Mesendoderm (in vitro differentiated cells): ENCODE data around the gene TSEN54.

Experiments used
- DNase-seq: peaks from one replicate; pipeline ENCODE4 v3.0.0; 2013
- H2AK5ac ChIP-seq: 2 replicates; pipeline ENCODE4 v1.6.1; 2013; ENCODE audit warnings: low read length, inconsistent platforms
- H2BK120ac ChIP-seq: 2 replicates; pipeline ENCODE4 v1.6.1; 2013; ENCODE audit warnings: low read depth, mild to moderate bottlenecking, low read length, moderate library complexity, mixed read lengths
- H2BK15ac ChIP-seq: replicated peaks from 2 replicates; pipeline ENCODE4 v1.6.1; 2013; ENCODE audit warnings: low read depth, mild to moderate bottlenecking, moderate library complexity
- H2BK5ac ChIP-seq: 2 replicates; pipeline ENCODE4 v1.6.1; 2013; ENCODE audit warnings: low read length, inconsistent platforms
- H3K18ac ChIP-seq: 2 replicates; pipeline ENCODE4 v1.6.1; 2013; ENCODE audit warnings: mild to moderate bottlenecking, low read length, mixed read lengths
- H3K23ac ChIP-seq: one replicate; pipeline ENCODE4 v1.6.1; 2013; ENCODE audit warnings: low read length
- H3K27ac ChIP-seq: 2 replicates; pipeline ENCODE4 v1.5.1; 2013; ENCODE audit warnings: low read depth, mild to moderate bottlenecking, inconsistent platforms, low read length, moderate library complexity
- H3K27me3 ChIP-seq: 2 replicates; pipeline ENCODE4 v1.6.1; 2013; ENCODE audit warnings: low read length, control low read depth, mild to moderate bottlenecking, inconsistent platforms; ENCODE audit not compliant: insufficient read depth, poor library complexity
- H3K36me3 ChIP-seq: 2 replicates; pipeline ENCODE4 v1.6.1; 2013; ENCODE audit warnings: low read length, inconsistent platforms; ENCODE audit not compliant: control insufficient read depth, insufficient read depth
- H3K4ac ChIP-seq: one replicate; pipeline ENCODE4 v1.6.1; 2013; ENCODE audit warnings: low read depth, mild to moderate bottlenecking, low read length, moderate library complexity
- H3K4me1 ChIP-seq: 2 replicates; pipeline ENCODE4 v1.6.1; 2013; ENCODE audit warnings: low read depth, low read length, inconsistent platforms; ENCODE audit not compliant: control insufficient read depth
- H3K4me2 ChIP-seq: 2 replicates; pipeline ENCODE4 v1.6.1; 2013; ENCODE audit warnings: low read length
- H3K4me3 ChIP-seq: 2 replicates; pipeline ENCODE4 v1.5.1; 2013; ENCODE audit warnings: mild to moderate bottlenecking, low read length
- H3K56ac ChIP-seq: one replicate; pipeline ENCODE4 v1.6.1; 2013; ENCODE audit warnings: low read length
- H3K79me1 ChIP-seq: 2 replicates; pipeline ENCODE4 v1.6.1; 2013; ENCODE audit warnings: low read length, inconsistent platforms
- H3K79me2 ChIP-seq: 2 replicates; pipeline ENCODE4 v1.6.1; 2013; ENCODE audit warnings: mild to moderate bottlenecking, low read length; ENCODE audit not compliant: control insufficient read depth, insufficient read depth
- H3K9ac ChIP-seq: 2 replicates; pipeline ENCODE4 v1.6.1; 2013; ENCODE audit warnings: low read length, inconsistent platforms
- H4K5ac ChIP-seq: one replicate; pipeline ENCODE4 v1.6.1; 2013; ENCODE audit warnings: low read length
- H4K8ac ChIP-seq: one replicate; pipeline ENCODE4 v1.6.1; 2013; ENCODE audit warnings: low read depth, mild to moderate bottlenecking, control low read depth, low read length, moderate library complexity
- WGBS: extraction: QIAGEN DNeasy Blood & Tissue Kit; methylation state at CpG from one replicate; pipeline ENCODE4 v1.1.7; 2013; ENCODE audit warnings: low lambda C conversion rate, missing lambda C conversion rate; ENCODE audit not compliant: insufficient coverage; ENCODE audit errors: extremely low coverage; 5-methylcytosine and 5-hydroxymethylcytosine counted together

TSEN54 gene

GRCh38 chr17:75506888-75507287 is 9.4 kb upstream of the TSEN54 start:
- no peak overlapping the region for H3K9ac ChIP-seq
- H2BK120ac ChIP-seq, result no peak overlapping the region
- no peak overlapping the region for H3K4ac ChIP-seq
- no peaks in the 10 kb centered on the region for H3K79me1 ChIP-seq
- H3K4me2 ChIP-seq, result no peak overlapping the region
- no peak overlapping the region for H3K4me3 ChIP-seq
- H2BK5ac ChIP-seq, result no peak overlapping the region
- no peak for DNase-seq
- H4K5ac ChIP-seq, result no peak overlapping the region
- no peak overlapping the region for H2BK15ac ChIP-seq
- H4K8ac ChIP-seq, result no peak overlapping the region
- no peaks in the 10 kb centered on the region for H3K79me2 ChIP-seq
- WGBS, result no CpG with 5 or more reads among the region's 20 CpGs
- no peaks in the 10 kb centered on the region for H3K4me1 ChIP-seq
- H3K23ac ChIP-seq, result no peak overlapping the region
- no peak overlapping the region for H3K18ac ChIP-seq
- H2AK5ac ChIP-seq, result no peak overlapping the region
- H3K27ac ChIP-seq, result no peak overlapping the region
- H3K56ac ChIP-seq, result no peak overlapping the region
- peaks cover 3% of the 10 kb centered on the region for H3K36me3 ChIP-seq
- H3K27me3 ChIP-seq, result no peaks in the 10 kb centered on the region

- no peaks in the 10 kb centered on the region for H3K79me1 ChIP-seq
- no peak overlapping the region for H2BK5ac ChIP-seq
- WGBS, result no CpG with 5 or more reads among the region's 27 CpGs
- no peaks in the 10 kb centered on the region for H3K27me3 ChIP-seq
- no peak overlapping the region for H3K27ac ChIP-seq
- no peaks in the 10 kb centered on the region for H3K4me1 ChIP-seq
- H2AK5ac ChIP-seq, result no peak overlapping the region
- H2BK120ac ChIP-seq, result no peak overlapping the region
- H3K36me3 ChIP-seq, result peaks cover 3% of the 10 kb centered on the region
- no peak overlapping the region for H2BK15ac ChIP-seq
- no peak overlapping the region for H3K4ac ChIP-seq
- no peak overlapping the region for H3K9ac ChIP-seq
- no peaks in the 10 kb centered on the region for H3K79me2 ChIP-seq
- no peak overlapping the region for H3K23ac ChIP-seq
- H3K4me3 ChIP-seq, result no peak overlapping the region
- no peak overlapping the region for H4K8ac ChIP-seq
- no peak for DNase-seq
- H4K5ac ChIP-seq, result no peak overlapping the region
- H3K18ac ChIP-seq, result no peak overlapping the region
- no peak overlapping the region for H3K4me2 ChIP-seq
- no peak overlapping the region for H3K56ac ChIP-seq
These were observed 8.3 kb upstream of the TSEN54 start for GRCh38 chr17:75507733-75508719.

- peaks cover 2% of the 10 kb centered on the region for H3K79me1 ChIP-seq
- H3K56ac ChIP-seq, result no peak overlapping the region
- H3K18ac ChIP-seq, result no peak overlapping the region
- no peaks in the 10 kb centered on the region for H3K27me3 ChIP-seq
- no peaks in the 10 kb centered on the region for H3K4me1 ChIP-seq
- no CpG with 5 or more reads among the region's 5 CpGs for WGBS
- no peak overlapping the region for H3K4ac ChIP-seq
- no peak overlapping the region for H3K27ac ChIP-seq
- no peak overlapping the region for H3K9ac ChIP-seq
- H2BK5ac ChIP-seq, result no peak overlapping the region
- DNase-seq, result no peak
- H2BK15ac ChIP-seq, result no peak overlapping the region
- H4K5ac ChIP-seq, result no peak overlapping the region
- no peaks in the 10 kb centered on the region for H3K36me3 ChIP-seq
- no peak overlapping the region for H3K4me2 ChIP-seq
- no peak overlapping the region for H3K23ac ChIP-seq
- H3K4me3 ChIP-seq, result no peak overlapping the region
- no peak overlapping the region for H4K8ac ChIP-seq
- no peaks in the 10 kb centered on the region for H3K79me2 ChIP-seq
- H2AK5ac ChIP-seq, result no peak overlapping the region
- H2BK120ac ChIP-seq, result no peak overlapping the region
These were observed 7.4 kb upstream of the TSEN54 start for GRCh38 chr17:75508931-75509361.

GRCh38 chr17:75509528-75510258 is 6.6 kb upstream of the TSEN54 start:
- no peaks in the 10 kb centered on the region for H3K36me3 ChIP-seq
- no peak overlapping the region for H4K5ac ChIP-seq
- no peak overlapping the region for H3K4me3 ChIP-seq
- no peak overlapping the region for H3K9ac ChIP-seq
- H3K27ac ChIP-seq, result no peak overlapping the region
- H2BK120ac ChIP-seq, result no peak overlapping the region
- no peak overlapping the region for H4K8ac ChIP-seq
- DNase-seq, result no peak
- no CpG with 5 or more reads among the region's 19 CpGs for WGBS
- H3K23ac ChIP-seq, result no peak overlapping the region
- no peak overlapping the region for H3K18ac ChIP-seq
- no peak overlapping the region for H3K4me2 ChIP-seq
- peaks cover 3% of the 10 kb centered on the region for H3K4me1 ChIP-seq
- H2AK5ac ChIP-seq, result no peak overlapping the region
- no peak overlapping the region for H2BK15ac ChIP-seq
- no peak overlapping the region for H3K56ac ChIP-seq
- H2BK5ac ChIP-seq, result no peak overlapping the region
- no peaks in the 10 kb centered on the region for H3K27me3 ChIP-seq
- no peak overlapping the region for H3K4ac ChIP-seq
- H3K79me1 ChIP-seq, result peaks cover 7% of the 10 kb centered on the region
- peaks cover 2% of the 10 kb centered on the region for H3K79me2 ChIP-seq

- WGBS, result no CpG with 5 or more reads among the region's 4 CpGs
- DNase-seq, result no peak
- Histone ChIP-seq H3K27ac (no peak overlapping the region), H3K36me3 (no peaks in the 10 kb centered on the region), H3K4me3 (no peak overlapping the region), H3K18ac (no peak overlapping the region), H3K23ac (no peak overlapping the region), H3K56ac (no peak overlapping the region), H3K4ac (no peak overlapping the region), H3K4me1 (peaks cover 3% of the 10 kb centered on the region), H2BK120ac (no peak overlapping the region), H3K4me2 (no peak overlapping the region), H4K8ac (no peak overlapping the region), H3K79me1 (peaks cover 8% of the 10 kb centered on the region), H3K79me2 (peaks cover 2% of the 10 kb centered on the region), H2AK5ac (no peak overlapping the region), H4K5ac (no peak overlapping the region), H2BK15ac (no peak overlapping the region), H3K27me3 (no peaks in the 10 kb centered on the region), H3K9ac (no peak overlapping the region), H2BK5ac (no peak overlapping the region)
These were observed 5.1 kb upstream of the TSEN54 start for GRCh38 chr17:75511270-75511609.
